OCI-LY7 (cell line): ENCODE data around the gene ADAT2.

Experiments used
- CTCF ChIP-seq: fragments of 200-600 bp; sonication (generic); conservative IDR thresholded peaks from 2 replicates; pipeline ENCODE4 v1.5.1; 2014; ENCODE audit warnings: mild to moderate bottlenecking, antibody characterized with exemption, low read length, moderate library complexity, mixed read lengths
- EZH2phosphoT487 ChIP-seq: fragments of 200-600 bp; sonication (generic); IDR thresholded peaks from 2 replicates; pipeline ENCODE4 v1.6.1; 2018; ENCODE audit warnings: low read depth, borderline replicate concordance, mild to moderate bottlenecking, mixed run types, antibody characterized with exemption, low read length, moderate library complexity, mixed read lengths

- TF ChIP-seq CTCF (no peak), EZH2phosphoT487 (no peak)
Measured at GRCh38 chr6:143401068-143401446, 49.4 kb downstream of the ADAT2 start.
